ENCODE results near the gene COL8A2. TPM values are rescaled to one million over a fixed set of nuclear protein-coding genes. Genes with fewer than 3 reads are reported as not detected.

Gene COL8A2
- total RNA-seq, 4 donors from 2014 or later = 0.61 to 1.6 (median 0.81) TPM

DNA sequence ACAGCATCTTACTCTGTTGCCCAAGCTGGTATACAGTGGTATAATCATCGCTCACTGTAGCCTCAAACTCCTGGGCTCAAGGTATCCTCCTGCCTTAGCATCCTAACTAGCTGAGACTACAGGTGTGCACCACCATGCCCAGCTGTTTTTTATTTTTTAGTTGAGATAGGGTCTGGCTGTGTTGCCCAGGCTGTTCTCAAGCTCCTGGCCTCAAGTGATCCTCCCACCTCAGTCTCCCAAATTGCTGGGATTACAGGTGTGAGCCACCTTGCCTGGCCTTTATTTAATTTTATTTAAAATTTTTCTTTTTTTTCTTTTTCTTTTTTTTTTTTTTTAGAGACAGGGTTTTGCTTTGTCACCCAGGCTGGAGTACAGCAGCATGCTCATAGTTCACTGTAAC, 40.1 kb upstream of the COL8A2 start:
- H3K4me3 ChIP-seq = no peak overlapping the region
- ATAC-seq (no peak), DNase-seq (no peak)
- H3K36me3 ChIP-seq = no peaks in the 10 kb centered on the region
- intact Hi-C loops (cut with DNase I; ENCODE audit: low total_unique reads) = no loop called here
- TF ChIP-seq CTCF (IDR thresholded peaks at IDR 0.05 in 4 of 5, conservative IDR thresholded peaks at IDR 0.05 in 1 of 5) (no peak), POLR2A (IDR thresholded peaks at IDR 0.05) (no peak)
- in situ Hi-C loops (cut with MboI; ENCODE audit: low sequenced_read_pairs in 4 of 4) = no loop called here
- no peaks in the 10 kb centered on the region for H3K27me3 ChIP-seq
- H3K9me3 ChIP-seq = no peaks in the 10 kb centered on the region
- peak overlapping the region; percentile 97 to 100 (median 99) for H3K27ac ChIP-seq
- H3K4me1 ChIP-seq = peaks cover 88 to 95% of the 10 kb centered on the region in 2 donors

GRCh38 chr1:36164361-36164760, 39.3 kb upstream of the COL8A2 start:
- ATAC-seq = no peak

DNA sequence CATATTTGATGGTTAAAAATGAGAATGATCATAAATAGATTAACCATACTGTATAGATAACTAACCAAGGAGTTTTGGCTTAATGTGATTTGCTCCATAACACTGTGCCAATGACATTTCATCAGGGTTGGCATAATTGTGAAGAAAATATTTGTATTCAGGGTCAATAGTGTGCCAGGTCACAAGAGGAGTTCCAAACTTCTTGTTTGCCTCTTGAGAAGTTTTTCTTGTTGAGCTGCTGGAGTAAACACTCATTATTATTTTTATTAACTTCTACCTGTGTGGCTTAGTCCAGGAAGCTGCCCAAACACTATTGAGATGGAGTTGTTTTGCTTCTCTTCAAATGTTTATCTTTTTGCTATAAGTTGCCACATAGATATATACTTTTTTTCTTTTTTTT, 38.4 kb upstream of the COL8A2 start:
- H3K27ac ChIP-seq = peak overlapping the region; percentile 96 to 100 (median 99)
- DNase-seq = no peak
- in situ Hi-C loops (cut with MboI; ENCODE audit: low sequenced_read_pairs in 4 of 4) (no loop called here), intact Hi-C loops (cut with DNase I; ENCODE audit: low total_unique reads) (no loop called here)
- no peaks in the 10 kb centered on the region for H3K36me3 ChIP-seq
- ATAC-seq = no peak
- H3K4me1 ChIP-seq = peaks cover 88 to 92% of the 10 kb centered on the region in 2 donors
- TF ChIP-seq CTCF (IDR thresholded peaks at IDR 0.05 in 4 of 5, conservative IDR thresholded peaks at IDR 0.05 in 1 of 5) (no peak), POLR2A (IDR thresholded peaks at IDR 0.05) (no peak)
- H3K9me3 ChIP-seq = no peaks in the 10 kb centered on the region
- H3K27me3 ChIP-seq = no peaks in the 10 kb centered on the region
- no peak overlapping the region for H3K4me3 ChIP-seq

More at GRCh38 chr1:36164361-36164760, 39.3 kb upstream of the COL8A2 start:
- intact Hi-C loops (cut with DNase I; ENCODE audit: low total_unique reads) (no loop called here), in situ Hi-C loops (cut with MboI; ENCODE audit: low sequenced_read_pairs in 4 of 4) (no loop called here)
- no peak for TF ChIP-seq POLR2A (IDR thresholded peaks at IDR 0.05)
- no peak for TF ChIP-seq CTCF (IDR thresholded peaks at IDR 0.05 in 4 of 5, conservative IDR thresholded peaks at IDR 0.05 in 1 of 5)
- no peaks in the 10 kb centered on the region for H3K9me3 ChIP-seq
- H3K27ac ChIP-seq = peak overlapping the region; percentile 96 to 100 (median 99)
- DNase-seq = no peak
- no peaks in the 10 kb centered on the region for H3K27me3 ChIP-seq
- H3K36me3 ChIP-seq = no peaks in the 10 kb centered on the region
- H3K4me1 ChIP-seq = peaks cover 88 to 95% of the 10 kb centered on the region in 2 donors
- H3K4me3 ChIP-seq = no peak overlapping the region

DNA sequence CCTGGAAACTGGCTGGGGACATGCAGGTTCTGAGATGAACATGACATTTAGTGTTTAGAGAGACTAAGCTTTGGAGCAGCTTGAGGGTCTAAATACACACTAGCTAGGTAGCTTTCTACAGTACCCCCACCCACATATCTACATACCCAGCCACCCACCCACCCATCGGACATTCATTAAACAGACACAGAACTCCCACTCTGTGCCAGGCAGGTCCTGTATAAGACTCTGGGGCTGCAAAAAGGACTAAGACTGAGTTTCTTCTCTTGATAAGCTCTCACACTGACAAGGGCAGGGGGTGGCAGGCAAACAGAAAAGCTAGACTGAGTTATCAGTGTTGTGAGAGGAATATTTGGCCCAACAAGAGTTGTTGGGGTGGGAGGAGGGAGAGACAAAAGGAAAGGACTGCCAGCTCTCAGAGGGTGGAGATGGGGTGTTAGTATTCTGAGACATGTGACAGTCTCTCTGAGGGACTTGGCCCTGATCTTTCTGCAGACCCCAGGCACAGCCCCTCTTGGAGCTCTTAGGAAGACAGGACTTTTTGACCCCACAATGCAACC, 37.7 kb upstream of the COL8A2 start:
- intact Hi-C loops (cut with DNase I; ENCODE audit: low total_unique reads) = no loop called here
- no peak for TF ChIP-seq CTCF (IDR thresholded peaks at IDR 0.05 in 4 of 5, conservative IDR thresholded peaks at IDR 0.05 in 1 of 5)
- no peak for DNase-seq
- Histone ChIP-seq H3K27ac (peak overlapping the region; percentile 96 to 100 (median 99)), H3K4me3 (no peak overlapping the region), H3K36me3 (no peaks in the 10 kb centered on the region), H3K27me3 (no peaks in the 10 kb centered on the region), H3K4me1 (peaks cover 88 to 92% of the 10 kb centered on the region in 2 donors), H3K9me3 (no peaks in the 10 kb centered on the region)
- no peak for ATAC-seq
- in situ Hi-C loops (cut with MboI; ENCODE audit: low sequenced_read_pairs in 4 of 4) = no loop called here
